SK-N-SH (cell line): ENCODE measurements around the gene RAPGEF2. TPM values are rescaled to one million over a fixed set of nuclear protein-coding genes. Genes with fewer than 3 reads are reported as not detected.

Source experiments
- CTCF ChIA-PET: fragments of 300-600, 350-600 bp; formaldehyde crosslinking; extraction: SDS; loops from one replicate; lab custom pipeline; 2021; lab: Yijun Ruan, JAX
- POLR2A ChIA-PET: fragments of 350-600 bp; sonication (Branson Sonifier 250); formaldehyde crosslinking; extraction: SDS; loops from one replicate; lab custom pipeline; 2020; ENCODE audit warnings: antibody characterized with exemption, inconsistent platforms; lab: Yijun Ruan, JAX
- DNase-seq: peaks from one replicate; pipeline ENCODE4 v3.0.0; 2012
- H2AFZ ChIP-seq: fragments of 200-600 bp; sonication (generic); 2 replicates; pipeline ENCODE4 v1.8.1; 2016; ENCODE audit warnings: antibody characterized with exemption, mild to moderate bottlenecking, low read depth
- H3F3A ChIP-seq: fragments of 200-600 bp; sonication (generic); replicated peaks from 2 replicates; pipeline ENCODE3; 2016; ENCODE audit warnings: antibody characterized with exemption, mild to moderate bottlenecking; ENCODE audit not compliant: insufficient read depth
- H3K27ac ChIP-seq, 2 experiments: fragments of 200-500 bp in 1 of 2; fragments of 200-600 bp in 1 of 2; sonication (Bioruptor generic) in 1 of 2; sonication (generic), shearing (Covaris generic) in 1 of 2; 2 replicates each; pipeline versions ENCODE4 v1.5.1 to v1.6.1; 2014 to 2016; ENCODE audit warnings: low read depth in 2 of 2, inconsistent platforms in 1 of 2, low read length in 1 of 2, mild to moderate bottlenecking in 1 of 2, mixed read lengths in 1 of 2
- H3K27me3 ChIP-seq: fragments of 200-600 bp; sonication (generic), shearing (Covaris generic); 2 replicates; pipeline ENCODE4 v1.6.1; 2016; ENCODE audit warnings: mixed run types; ENCODE audit not compliant: insufficient read depth
- H3K36me3 ChIP-seq, 2 experiments: fragments of 200-500 bp in 1 of 2; fragments of 200-600 bp in 1 of 2; sonication (Bioruptor generic) in 1 of 2; sonication (generic) in 1 of 2; replicated peaks in 1 of 2; 2 replicates each; pipeline versions ENCODE3 to v1.5.1; 2014 to 2016; ENCODE audit warnings: low read length in 1 of 2, mild to moderate bottlenecking in 1 of 2; ENCODE audit not compliant: insufficient read depth in 2 of 2, control insufficient read depth in 1 of 2
- H3K4me1 ChIP-seq, 2 experiments: fragments of 200-500 bp in 1 of 2; fragments of 200-600 bp in 1 of 2; sonication (Bioruptor generic) in 1 of 2; sonication (generic), shearing (Covaris generic) in 1 of 2; 2 replicates each; pipeline versions ENCODE4 v1.5.1 to v1.6.1; 2014 to 2016; ENCODE audit warnings: low read depth in 1 of 2, low read length in 1 of 2, mixed run types in 1 of 2; ENCODE audit not compliant: insufficient read depth in 2 of 2, control insufficient read depth in 1 of 2
- H3K4me2 ChIP-seq: fragments of 200-600 bp; sonication (generic), shearing (Covaris generic); 2 replicates; pipeline ENCODE4 v1.6.1; 2017; ENCODE audit warnings: mixed run types
- H3K4me3 ChIP-seq, 2 experiments: fragments of 200-500 bp in 1 of 2; fragments of 200-600 bp in 1 of 2; sonication (Bioruptor generic) in 1 of 2; sonication (generic), shearing (Covaris generic) in 1 of 2; 2 replicates each; pipeline versions ENCODE4 v1.5.1 to v1.8.1; 2014 to 2016; ENCODE audit warnings: low read depth in 2 of 2, inconsistent platforms in 1 of 2, low read length in 1 of 2, mild to moderate bottlenecking in 1 of 2, mixed read lengths in 1 of 2, moderate library complexity in 1 of 2
- H3K79me2 ChIP-seq: fragments of 200-600 bp; sonication (generic); 2 replicates; pipeline ENCODE4 v1.8.1; 2017; ENCODE audit warnings: mild to moderate bottlenecking; ENCODE audit not compliant: insufficient read depth
- H3K9ac ChIP-seq: fragments of 200-600 bp; sonication (generic); 2 replicates; pipeline ENCODE4 v1.6.1; 2017; ENCODE audit warnings: mixed run types
- H3K9me2 ChIP-seq: fragments of 200-600 bp; sonication (generic); 2 replicates; pipeline ENCODE4 v1.6.1; 2017; ENCODE audit warnings: mixed run types
- H3K9me3 ChIP-seq: fragments of 200-600 bp; sonication (generic); 2 replicates; pipeline ENCODE4 v1.6.1; 2017; ENCODE audit warnings: mixed run types, mild to moderate bottlenecking, moderate library complexity
- H4K20me1 ChIP-seq: fragments of 200-600 bp; sonication (generic); 2 replicates; pipeline ENCODE4 v1.6.1; 2017; ENCODE audit warnings: mild to moderate bottlenecking, mixed run types; ENCODE audit not compliant: insufficient read depth
- CHD2 ChIP-seq: fragments of 150-350 bp; IDR thresholded peaks from 2 replicates; pipeline ENCODE4 v1.6.1; 2018; ENCODE audit warnings: low read length; ENCODE audit not compliant: partially characterized antibody
- CTCF ChIP-seq: fragments of 200-600 bp; sonication (generic); IDR thresholded peaks from 2 replicates; pipeline ENCODE4 v1.6.1; 2017; ENCODE audit warnings: antibody characterized with exemption, mild to moderate bottlenecking, moderate library complexity
- ELF1 ChIP-seq: IDR thresholded peaks from 2 replicates; pipeline ENCODE4 v1.4.0; 2012
- EZH2phosphoT487 ChIP-seq: fragments of 200-600 bp; sonication (generic); IDR thresholded peaks from 2 replicates; pipeline ENCODE4 v1.6.1; 2017; ENCODE audit warnings: low read depth, mixed run types, mild to moderate bottlenecking, antibody characterized with exemption, moderate library complexity, borderline replicate concordance
- GABPA ChIP-seq: IDR thresholded peaks from 2 replicates; pipeline ENCODE4 v1.4.0; 2012; ENCODE audit warnings: low read depth, mild to moderate bottlenecking
- GATA2 ChIP-seq: sonication (generic); formaldehyde crosslinking; IDR thresholded peaks from 2 replicates; pipeline ENCODE4 v1.5.0; 2020; ENCODE audit warnings: mild to moderate bottlenecking, missing genetic modification reagents
- NRF1 ChIP-seq: IDR thresholded peaks from 2 replicates; pipeline ENCODE4 v1.6.1; 2012; ENCODE audit warnings: low read depth, mild to moderate bottlenecking, low read length
- POLR2AphosphoS5 ChIP-seq: IDR thresholded peaks from 2 replicates; pipeline ENCODE4 v1.6.1; 2012; ENCODE audit warnings: low read depth, low read length
- RAD21 ChIP-seq: IDR thresholded peaks from 2 replicates; pipeline ENCODE4 v1.6.1; 2012; ENCODE audit warnings: mild to moderate bottlenecking, low read length
- RCOR1 ChIP-seq: fragments of 150-350 bp; IDR thresholded peaks from 2 replicates; pipeline ENCODE4 v1.6.1; 2017; ENCODE audit warnings: antibody characterized with exemption, low read length
- TCF12 ChIP-seq: IDR thresholded peaks from 2 replicates; pipeline ENCODE4 v1.4.0; 2012
- WGBS: methylation state at CpG from one replicate; pipeline ENCODE4 v1.1.6; 2017; ENCODE audit warnings: low lambda C conversion rate; 5-methylcytosine and 5-hydroxymethylcytosine counted together
- polyA plus RNA-seq, 3 experiments: library from polyadenylated mRNA; depleted of rRNA; stranded (reverse); fragments of >200 nt; gene quantifications; 2 replicates each; pipeline ENCODE4 v1.2.3, GENCODE V29; 2012
- TF ChIP-seq, protein P1 (sequence below): fragments of 150-350 bp; IDR thresholded peaks from 2 replicates; pipeline ENCODE4 v1.6.1; 2017; ENCODE audit warnings: antibody characterized with exemption, low read length, low read depth, borderline replicate concordance
- TF ChIP-seq, protein P2 (sequence below): IDR thresholded peaks from 2 replicates; pipeline ENCODE4 v1.4.0; 2012; ENCODE audit warnings: low read depth, borderline replicate concordance
- TF ChIP-seq, protein P3 (sequence below): fragments of 150-350 bp; IDR thresholded peaks from 2 replicates; pipeline ENCODE4 v1.6.1; 2016; ENCODE audit warnings: mild to moderate bottlenecking, low read depth, low read length

RAPGEF2 gene
- polyA plus RNA-seq, 1 of the 3 experiments (the other 2 are of a cell fraction), result 19.2 TPM

GRCh38 chr4:159197260-159197884 lies 94.5 kb downstream of the RAPGEF2 start:
- Histone ChIP-seq H3K9me3 (no peaks in the 10 kb centered on the region), H3K9me2 (no peaks in the 10 kb centered on the region), H3K9ac (no peak overlapping the region), H2AFZ (no peak overlapping the region), H4K20me1 (no peaks in the 10 kb centered on the region), H3K4me1 (no peaks in the 10 kb centered on the region; a peak in 1 of 4 replicates), H3K79me2 (peaks cover 22% of the 10 kb centered on the region), H3F3A (peaks cover 5% of the 10 kb centered on the region), H3K36me3 (peaks cover 0 to 12% of the 10 kb centered on the region in 2 experiments), H3K4me3 (no peak overlapping the region), H3K27ac (no peak overlapping the region), H3K4me2 (no peak overlapping the region), H3K27me3 (no peaks in the 10 kb centered on the region)
- DNase-seq, result no peak
- 94% methylated on average over 4 of the region's 4 CpGs for WGBS
- POLR2A ChIA-PET, result no interaction called here
- TF ChIP-seq TCF12, result no peak
- TF ChIP-seq EZH2phosphoT487, result no peak
- TF ChIP-seq GATA2 (CRISPR knock-in tag), result no peak
- no peak for TF ChIP-seq POLR2AphosphoS5
- TF ChIP-seq NRF1, result no peak
- TF ChIP-seq, protein P1, sequence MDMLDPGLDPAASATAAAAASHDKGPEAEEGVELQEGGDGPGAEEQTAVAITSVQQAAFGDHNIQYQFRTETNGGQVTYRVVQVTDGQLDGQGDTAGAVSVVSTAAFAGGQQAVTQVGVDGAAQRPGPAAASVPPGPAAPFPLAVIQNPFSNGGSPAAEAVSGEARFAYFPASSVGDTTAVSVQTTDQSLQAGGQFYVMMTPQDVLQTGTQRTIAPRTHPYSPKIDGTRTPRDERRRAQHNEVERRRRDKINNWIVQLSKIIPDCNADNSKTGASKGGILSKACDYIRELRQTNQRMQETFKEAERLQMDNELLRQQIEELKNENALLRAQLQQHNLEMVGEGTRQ, result no peak
- no peak for TF ChIP-seq GABPA
- no peak for TF ChIP-seq CTCF
- no peak for TF ChIP-seq RAD21
- no peak for TF ChIP-seq CHD2
- no peak for TF ChIP-seq RCOR1
- TF ChIP-seq, protein P2, sequence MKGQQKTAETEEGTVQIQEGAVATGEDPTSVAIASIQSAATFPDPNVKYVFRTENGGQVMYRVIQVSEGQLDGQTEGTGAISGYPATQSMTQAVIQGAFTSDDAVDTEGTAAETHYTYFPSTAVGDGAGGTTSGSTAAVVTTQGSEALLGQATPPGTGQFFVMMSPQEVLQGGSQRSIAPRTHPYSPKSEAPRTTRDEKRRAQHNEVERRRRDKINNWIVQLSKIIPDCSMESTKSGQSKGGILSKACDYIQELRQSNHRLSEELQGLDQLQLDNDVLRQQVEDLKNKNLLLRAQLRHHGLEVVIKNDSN, result no peak
- TF ChIP-seq, protein P3, sequence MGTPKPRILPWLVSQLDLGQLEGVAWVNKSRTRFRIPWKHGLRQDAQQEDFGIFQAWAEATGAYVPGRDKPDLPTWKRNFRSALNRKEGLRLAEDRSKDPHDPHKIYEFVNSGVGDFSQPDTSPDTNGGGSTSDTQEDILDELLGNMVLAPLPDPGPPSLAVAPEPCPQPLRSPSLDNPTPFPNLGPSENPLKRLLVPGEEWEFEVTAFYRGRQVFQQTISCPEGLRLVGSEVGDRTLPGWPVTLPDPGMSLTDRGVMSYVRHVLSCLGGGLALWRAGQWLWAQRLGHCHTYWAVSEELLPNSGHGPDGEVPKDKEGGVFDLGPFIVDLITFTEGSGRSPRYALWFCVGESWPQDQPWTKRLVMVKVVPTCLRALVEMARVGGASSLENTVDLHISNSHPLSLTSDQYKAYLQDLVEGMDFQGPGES, result no peak
- no peak for TF ChIP-seq ELF1
- CTCF ChIA-PET, result interaction anchor here (1.0 to 1.2 kb wide), 2 partner anchors 341 to 346 kb away, joined by 3 to 4 read pairs; no protein-coding TSS in a partner anchor
